Measurements from ENCODE around the gene CCND3. TPM values are rescaled to one million over a fixed set of nuclear protein-coding genes. Genes with fewer than 3 reads are reported as not detected.

The CCND3 gene
- total RNA-seq, 1 experiment from 2014 or later: 26.9 TPM

- no peaks in the 10 kb centered on the region for H3K9me3 Mint-ChIP-seq (ENCODE audit: unreplicated experiment)
- H3K4me3 Mint-ChIP-seq (ENCODE audit: unreplicated experiment): no peak overlapping the region
- intact Hi-C loops (cut with micrococcal nuclease; ENCODE audit: unreplicated experiment): no loop called here
- no TSS peak for BruUV-seq (replicated peaks)
- no peak for DNase-seq
- ChIA-PET POLR2A (no interaction called here), CTCF (no interaction called here)
- no peaks in the 10 kb centered on the region for H3K4me1 ChIP-seq
- no peaks in the 10 kb centered on the region for H3K27me3 Mint-ChIP-seq (ENCODE audit: insufficient read depth, unreplicated experiment)
- H3K27ac Mint-ChIP-seq (ENCODE audit: unreplicated experiment): no peak overlapping the region
- no peaks in the 10 kb centered on the region for H3K9me3 ChIP-seq
- no peak overlapping the region for H3K4me3 ChIP-seq (ENCODE audit: low read depth, low read length)
- TF ChIP-seq CTCF (IDR thresholded peaks at IDR 0.05; ENCODE audit: insufficient read depth in 1 of 2, low read depth in 1 of 2, low read length in 1 of 2, severe bottlenecking in 1 of 2, unreplicated experiment in 1 of 2): no peak
- H3K36me3 Mint-ChIP-seq (ENCODE audit: insufficient read depth, unreplicated experiment): no peaks in the 10 kb centered on the region
- H3K36me3 ChIP-seq (ENCODE audit: control insufficient read depth, insufficient read depth, low read length): no peaks in the 10 kb centered on the region
- H3K4me1 Mint-ChIP-seq (ENCODE audit: low read depth, unreplicated experiment): no peaks in the 10 kb centered on the region
- H3K27me3 ChIP-seq (replicated peaks; ENCODE audit: control insufficient read depth, insufficient read depth, low read length): no peaks in the 10 kb centered on the region
Observed at GRCh38 chr6:41976794-41977484, 35.3 kb upstream of the CCND3 start.

- no peaks in the 10 kb centered on the region for H3K4me1 Mint-ChIP-seq (ENCODE audit: low read depth, unreplicated experiment)
- no peaks in the 10 kb centered on the region for H3K27me3 Mint-ChIP-seq (ENCODE audit: insufficient read depth, unreplicated experiment)
- Histone ChIP-seq H3K4me3 (ENCODE audit: low read depth, low read length) (no peak overlapping the region), H3K9me3 (no peaks in the 10 kb centered on the region), H3K4me1 (no peaks in the 10 kb centered on the region), H3K27me3 (replicated peaks; ENCODE audit: control insufficient read depth, insufficient read depth, low read length) (no peaks in the 10 kb centered on the region), H3K36me3 (ENCODE audit: control insufficient read depth, insufficient read depth, low read length) (no peaks in the 10 kb centered on the region)
- no peaks in the 10 kb centered on the region for H3K36me3 Mint-ChIP-seq (ENCODE audit: insufficient read depth, unreplicated experiment)
- no peaks in the 10 kb centered on the region for H3K9me3 Mint-ChIP-seq (ENCODE audit: unreplicated experiment)
- H3K27ac Mint-ChIP-seq (ENCODE audit: unreplicated experiment): no peak overlapping the region
- POLR2A ChIA-PET: no interaction called here
- DNase-seq: no peak
- BruUV-seq (replicated peaks): no TSS peak
- intact Hi-C loops (cut with micrococcal nuclease; ENCODE audit: unreplicated experiment): no loop called here
- CTCF ChIA-PET: no interaction called here
- TF ChIP-seq CTCF (IDR thresholded peaks at IDR 0.05; ENCODE audit: insufficient read depth in 1 of 2, low read depth in 1 of 2, low read length in 1 of 2, severe bottlenecking in 1 of 2, unreplicated experiment in 1 of 2): no peak
- no peak overlapping the region for H3K4me3 Mint-ChIP-seq (ENCODE audit: unreplicated experiment)
Observed at GRCh38 chr6:41975276-41975675, 33.7 kb upstream of the CCND3 start.

DNA sequence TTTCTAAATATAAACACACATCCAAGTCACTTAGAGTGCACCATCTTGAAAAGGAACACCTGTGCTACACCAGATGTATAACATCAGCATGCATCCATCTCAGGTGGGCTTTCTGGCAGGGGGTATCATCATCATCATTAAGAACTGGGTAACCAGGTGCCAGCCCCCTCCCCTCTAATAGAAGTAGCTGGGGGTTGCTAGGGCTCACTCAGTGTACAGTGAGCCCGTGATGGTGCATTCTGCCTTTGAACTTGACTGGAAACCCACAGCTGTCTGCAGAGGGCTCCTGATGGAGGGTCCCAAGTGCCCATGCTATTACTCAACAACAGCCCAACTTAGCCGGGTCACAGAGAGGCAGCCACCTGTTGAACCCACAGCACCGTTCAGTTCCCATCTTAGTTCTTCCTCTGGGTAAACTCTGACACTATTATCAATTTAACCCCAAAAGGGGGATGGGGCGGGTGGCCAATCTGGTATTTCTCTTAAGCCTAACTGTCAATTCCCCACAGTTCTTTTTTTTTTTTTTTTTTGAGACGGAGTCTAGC is 32.7 kb upstream of the CCND3 start:
- Histone ChIP-seq H3K27me3 (replicated peaks; ENCODE audit: control insufficient read depth, insufficient read depth, low read length) (no peaks in the 10 kb centered on the region), H3K4me1 (no peaks in the 10 kb centered on the region), H3K4me3 (ENCODE audit: low read depth, low read length) (no peak overlapping the region), H3K36me3 (ENCODE audit: control insufficient read depth, insufficient read depth, low read length) (no peaks in the 10 kb centered on the region), H3K9me3 (no peaks in the 10 kb centered on the region)
- Mint-ChIP-seq H3K36me3 (ENCODE audit: insufficient read depth, unreplicated experiment) (no peaks in the 10 kb centered on the region), H3K4me3 (ENCODE audit: unreplicated experiment) (no peak overlapping the region), H3K27ac (ENCODE audit: unreplicated experiment) (no peak overlapping the region), H3K27me3 (ENCODE audit: insufficient read depth, unreplicated experiment) (no peaks in the 10 kb centered on the region), H3K4me1 (ENCODE audit: low read depth, unreplicated experiment) (no peaks in the 10 kb centered on the region), H3K9me3 (ENCODE audit: unreplicated experiment) (no peaks in the 10 kb centered on the region)
- no peak for TF ChIP-seq CTCF (IDR thresholded peaks at IDR 0.05; ENCODE audit: insufficient read depth in 1 of 2, low read depth in 1 of 2, low read length in 1 of 2, severe bottlenecking in 1 of 2, unreplicated experiment in 1 of 2)
- no TSS peak for BruUV-seq (replicated peaks)
- CTCF ChIA-PET: no interaction called here
- intact Hi-C loops (cut with micrococcal nuclease; ENCODE audit: unreplicated experiment): no loop called here
- POLR2A ChIA-PET: no interaction called here
- no peak for DNase-seq
